OCI-LY7 (cell line): Measurements from ENCODE around the gene SLC25A39.

Experiments
- CTCF ChIP-seq: fragments of 200-600 bp; sonication (generic); conservative IDR thresholded peaks from 2 replicates; pipeline ENCODE4 v1.5.1; 2014; ENCODE audit warnings: mild to moderate bottlenecking, antibody characterized with exemption, low read length, moderate library complexity, mixed read lengths
- EZH2phosphoT487 ChIP-seq: fragments of 200-600 bp; sonication (generic); IDR thresholded peaks from 2 replicates; pipeline ENCODE4 v1.6.1; 2018; ENCODE audit warnings: low read depth, borderline replicate concordance, mild to moderate bottlenecking, mixed run types, antibody characterized with exemption, low read length, moderate library complexity, mixed read lengths

- no peak for TF ChIP-seq CTCF
- TF ChIP-seq EZH2phosphoT487, result no peak
These were observed 25.0 kb upstream of the SLC25A39 start for GRCh38 chr17:44349553-44350070.
